SK-N-SH (cell line): ENCODE data around the gene RASEF.

Experiments
- CHD2 ChIP-seq: fragments of 150-350 bp; IDR thresholded peaks from 2 replicates; pipeline ENCODE4 v1.6.1; 2018; ENCODE audit warnings: low read length; ENCODE audit not compliant: partially characterized antibody
- CTCF ChIP-seq: fragments of 200-600 bp; sonication (generic); IDR thresholded peaks from 2 replicates; pipeline ENCODE4 v1.6.1; 2017; ENCODE audit warnings: antibody characterized with exemption, mild to moderate bottlenecking, moderate library complexity
- ELF1 ChIP-seq: IDR thresholded peaks from 2 replicates; pipeline ENCODE4 v1.4.0; 2012
- EZH2phosphoT487 ChIP-seq: fragments of 200-600 bp; sonication (generic); IDR thresholded peaks from 2 replicates; pipeline ENCODE4 v1.6.1; 2017; ENCODE audit warnings: low read depth, mixed run types, mild to moderate bottlenecking, antibody characterized with exemption, moderate library complexity, borderline replicate concordance
- FOXM1 ChIP-seq: IDR thresholded peaks from 2 replicates; pipeline ENCODE4 v1.4.0; 2012; ENCODE audit warnings: low read depth, mild to moderate bottlenecking
- JUND ChIP-seq: IDR thresholded peaks from 2 replicates; pipeline ENCODE4 v1.4.0; 2012
- MAX ChIP-seq: IDR thresholded peaks from 2 replicates; pipeline ENCODE4 v1.4.0; 2012; ENCODE audit warnings: low read depth
- POLR2AphosphoS5 ChIP-seq: IDR thresholded peaks from 2 replicates; pipeline ENCODE4 v1.6.1; 2012; ENCODE audit warnings: low read depth, low read length
- REST ChIP-seq: IDR thresholded peaks from 2 replicates; pipeline ENCODE4 v1.6.1; 2012; ENCODE audit warnings: mild to moderate bottlenecking, low read depth, low read length, moderate library complexity
- SIN3A ChIP-seq: IDR thresholded peaks from 2 replicates; pipeline ENCODE4 v1.6.1; 2012; ENCODE audit warnings: low read depth, mild to moderate bottlenecking, low read length, moderate library complexity, borderline replicate concordance
- TAF1 ChIP-seq: IDR thresholded peaks from 2 replicates; pipeline ENCODE4 v1.6.1; 2012; ENCODE audit warnings: low read depth, mild to moderate bottlenecking, low read length, moderate library complexity, borderline replicate concordance
- USF2 ChIP-seq: fragments of 150-350 bp; IDR thresholded peaks from 2 replicates; pipeline ENCODE4 v1.6.1; 2017; ENCODE audit warnings: antibody characterized with exemption, low read length, low read depth, borderline replicate concordance
- YY1 ChIP-seq: IDR thresholded peaks from 2 replicates; pipeline ENCODE4 v1.4.0; 2012; ENCODE audit warnings: low read depth, mild to moderate bottlenecking

GRCh38 chr9:83041771-83042170, 21.2 kb downstream of the RASEF start:
- TF ChIP-seq CTCF (no peak), MAX (no peak), REST (no peak), SIN3A (no peak), USF2 (no peak), CHD2 (no peak), ELF1 (no peak), TAF1 (no peak), EZH2phosphoT487 (no peak), JUND (no peak), YY1 (no peak), POLR2AphosphoS5 (no peak), FOXM1 (no peak)
